NT2/D1 (cell line): ENCODE measurements around the gene ABI1.

Source experiments
- DNase-seq: peaks from one replicate; pipeline ENCODE4 v3.0.0-alpha.2; 2011; ENCODE audit warnings: low read depth, low spot score
- H3K27me3 ChIP-seq: 2 replicates; pipeline ENCODE4 v1.6.0; 2011; ENCODE audit warnings: mild to moderate bottlenecking; ENCODE audit not compliant: insufficient read length, insufficient read depth
- H3K36me3 ChIP-seq: 2 replicates; pipeline ENCODE4 v1.6.1; 2011; ENCODE audit warnings: mild to moderate bottlenecking, low read length, mixed read lengths; ENCODE audit not compliant: insufficient read depth, insufficient read length
- H3K4me1 ChIP-seq: 2 replicates; pipeline ENCODE4 v1.5.1; 2011; ENCODE audit not compliant: insufficient read depth, insufficient read length
- H3K4me3 ChIP-seq: 2 replicates; pipeline ENCODE4 v1.5.1; 2011; ENCODE audit warnings: low read depth; ENCODE audit not compliant: insufficient read length
- H3K9ac ChIP-seq: 2 replicates; pipeline ENCODE4 v1.6.0; 2011; ENCODE audit warnings: low read depth; ENCODE audit not compliant: insufficient read length
- H3K9me3 ChIP-seq: 2 replicates; pipeline ENCODE4 v1.5.1; 2011; ENCODE audit warnings: mild to moderate bottlenecking, low read length; ENCODE audit not compliant: insufficient read depth
- SUZ12 ChIP-seq: IDR thresholded peaks from 2 replicates; pipeline ENCODE4 v1.6.1; 2011; ENCODE audit not compliant: insufficient read length, insufficient read depth; ENCODE audit errors: extremely low read depth
- YY1 ChIP-seq: IDR thresholded peaks from 2 replicates; pipeline ENCODE4 v1.6.1; 2011; ENCODE audit not compliant: insufficient read length, insufficient read depth
- ZNF274 ChIP-seq: IDR thresholded peaks from 2 replicates; pipeline ENCODE4 v1.6.1; 2011; ENCODE audit warnings: mild to moderate bottlenecking, low read depth, low read length

Gene ABI1

DNA sequence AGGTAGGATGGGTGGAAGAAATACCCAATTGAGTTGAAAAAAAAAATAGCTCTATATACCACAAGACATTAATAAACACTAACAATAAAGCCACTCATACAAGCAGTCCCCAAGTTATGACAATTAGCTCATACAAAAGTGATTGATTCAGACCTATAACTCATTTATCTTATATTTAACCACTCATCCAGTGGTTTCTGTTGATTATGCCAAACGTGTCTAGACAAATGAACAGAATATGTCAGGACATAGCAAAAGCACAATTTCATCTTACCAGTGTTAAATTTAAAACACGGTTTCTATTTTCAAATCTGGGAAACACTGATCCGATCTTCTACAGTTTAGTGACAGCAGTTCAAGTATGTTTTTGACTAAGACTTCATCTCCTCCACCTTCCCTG, 17.0 kb downstream of the ABI1 start:
- H3K27me3 ChIP-seq: no peaks in the 10 kb centered on the region
- peaks cover 3% of the 10 kb centered on the region for H3K36me3 ChIP-seq
- no peak for DNase-seq
- TF ChIP-seq YY1: no peak
- TF ChIP-seq SUZ12: no peak
- no peak for TF ChIP-seq ZNF274
- no peaks in the 10 kb centered on the region for H3K9me3 ChIP-seq
- H3K4me1 ChIP-seq: no peaks in the 10 kb centered on the region
- H3K4me3 ChIP-seq: no peak overlapping the region
- no peak overlapping the region for H3K9ac ChIP-seq

DNA sequence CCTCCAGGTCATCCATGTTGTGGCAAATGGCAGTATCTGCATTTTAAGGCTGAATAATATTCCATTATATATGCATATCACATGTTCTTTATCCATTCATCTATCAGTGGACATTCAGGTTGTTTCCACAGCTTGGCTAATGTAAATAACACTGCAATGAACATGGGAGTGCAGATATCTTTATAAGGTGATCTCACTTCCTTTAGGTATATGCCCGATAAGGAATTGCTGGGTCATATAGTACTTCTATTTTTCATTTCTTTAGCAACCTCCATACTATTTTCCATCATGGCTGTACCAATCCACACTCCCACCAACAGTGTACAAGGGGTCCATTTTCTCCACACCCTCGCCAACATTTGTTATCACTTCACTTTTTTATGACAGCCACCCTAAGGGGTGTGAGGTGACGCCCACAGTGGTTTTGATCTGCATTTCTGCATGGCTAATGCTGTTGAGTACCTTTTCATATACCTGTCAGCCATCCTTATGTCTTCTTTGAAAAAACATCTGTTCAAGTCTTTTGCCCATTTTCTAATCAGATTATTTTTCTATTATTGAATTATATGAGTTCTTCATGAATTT, 18.9 kb downstream of the ABI1 start:
- Histone ChIP-seq H3K27me3 (no peaks in the 10 kb centered on the region), H3K4me3 (no peak overlapping the region), H3K9me3 (no peaks in the 10 kb centered on the region), H3K4me1 (no peaks in the 10 kb centered on the region), H3K36me3 (no peaks in the 10 kb centered on the region), H3K9ac (no peak overlapping the region)
- no peak for DNase-seq
- no peak for TF ChIP-seq ZNF274
- TF ChIP-seq SUZ12: no peak
- no peak for TF ChIP-seq YY1

DNA sequence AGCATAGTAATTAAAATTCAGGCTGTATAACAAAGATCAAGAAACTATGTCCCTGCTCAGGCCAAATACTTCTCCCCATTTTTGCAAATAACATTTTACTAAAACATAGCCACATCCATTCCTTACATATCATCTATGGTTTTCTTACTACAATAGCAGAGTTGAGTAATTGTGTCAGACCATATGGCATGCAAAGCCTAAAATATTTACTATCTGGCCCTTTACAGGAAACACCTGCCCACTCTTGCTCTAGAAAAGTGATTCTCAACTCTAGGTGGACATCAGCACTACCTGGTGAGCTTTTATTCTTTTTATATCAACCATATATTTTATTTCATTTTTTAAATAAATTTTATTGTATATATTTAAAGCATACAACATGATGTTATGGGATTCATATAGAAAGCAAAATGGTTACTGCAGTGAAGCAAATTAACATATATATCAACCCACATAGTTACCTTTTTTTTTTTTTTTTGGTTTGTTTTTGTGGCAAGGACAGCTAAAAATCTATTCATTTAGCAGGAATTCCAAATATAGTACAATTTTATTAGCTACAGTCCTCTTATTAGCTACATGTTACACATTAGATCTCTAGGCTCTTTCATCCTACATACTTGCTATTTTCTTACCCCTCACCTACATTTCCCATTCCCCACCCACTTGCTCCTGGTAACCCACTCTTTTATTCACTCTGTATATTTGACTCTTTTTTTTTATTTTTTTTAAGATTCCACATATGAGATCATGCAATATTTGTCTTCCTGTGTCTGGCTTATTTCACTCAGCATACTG, 19.6 kb downstream of the ABI1 start:
- DNase-seq: no peak
- H3K4me3 ChIP-seq: no peak overlapping the region
- no peak overlapping the region for H3K9ac ChIP-seq
- H3K27me3 ChIP-seq: no peaks in the 10 kb centered on the region
- TF ChIP-seq YY1 (no peak), ZNF274 (no peak)
- no peaks in the 10 kb centered on the region for H3K9me3 ChIP-seq
- no peaks in the 10 kb centered on the region for H3K36me3 ChIP-seq
- no peaks in the 10 kb centered on the region for H3K4me1 ChIP-seq

DNA sequence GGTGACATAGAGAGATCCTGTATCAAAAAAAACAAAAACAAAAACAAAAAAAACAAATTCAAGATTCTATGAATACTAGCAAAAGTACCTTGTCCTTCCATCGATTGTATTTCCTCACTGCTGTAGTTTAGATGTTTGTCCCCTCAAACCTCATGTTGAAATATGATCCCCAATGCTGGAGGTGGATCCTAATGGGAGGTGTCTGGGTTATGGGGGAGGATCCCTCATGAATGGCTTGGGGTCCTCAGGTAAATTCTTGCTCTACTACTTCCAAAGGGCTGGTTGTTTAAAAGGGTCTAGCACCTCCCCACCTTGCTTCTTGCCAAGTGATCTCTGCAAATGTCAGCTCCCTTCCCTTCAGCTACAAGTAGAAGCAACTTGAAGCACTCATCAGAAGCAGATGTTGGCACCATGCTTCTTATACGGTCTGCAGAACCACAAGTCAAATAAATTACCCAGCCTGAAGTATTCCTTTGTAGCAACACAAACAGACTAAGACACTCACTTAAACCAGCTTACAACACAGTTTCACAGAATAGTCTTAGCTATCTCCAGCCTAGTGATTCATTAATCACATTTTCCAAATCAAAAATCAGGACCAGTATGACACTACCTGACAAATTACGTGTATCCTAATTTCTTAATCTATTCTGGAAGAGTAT, 20.7 kb downstream of the ABI1 start:
- TF ChIP-seq ZNF274 (no peak), YY1 (no peak), SUZ12 (no peak)
- Histone ChIP-seq H3K4me3 (no peak overlapping the region), H3K9ac (no peak overlapping the region), H3K36me3 (no peaks in the 10 kb centered on the region), H3K4me1 (no peaks in the 10 kb centered on the region), H3K27me3 (no peaks in the 10 kb centered on the region), H3K9me3 (no peaks in the 10 kb centered on the region)
- DNase-seq: no peak

DNA sequence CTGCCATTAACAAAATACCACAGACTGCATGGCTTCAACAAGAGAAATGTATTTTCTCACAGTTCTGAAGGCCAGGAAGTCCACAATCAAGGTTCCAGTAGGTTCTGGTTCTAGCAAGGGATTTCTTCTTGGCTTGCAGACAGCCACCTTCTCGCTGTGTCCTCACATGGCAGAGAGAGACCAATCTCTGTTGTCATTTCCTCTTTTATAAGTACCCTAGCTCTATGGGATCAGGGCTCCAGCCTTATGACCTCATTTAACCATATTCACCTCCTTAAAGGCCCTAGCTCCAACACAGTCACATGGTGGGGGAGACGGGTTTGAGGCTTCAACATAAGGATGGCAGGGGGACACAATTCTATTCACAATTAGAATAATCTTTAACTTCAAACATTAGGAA, 23.6 kb downstream of the ABI1 start:
- H3K4me1 ChIP-seq: no peaks in the 10 kb centered on the region
- H3K9me3 ChIP-seq: no peaks in the 10 kb centered on the region
- H3K27me3 ChIP-seq: no peaks in the 10 kb centered on the region
- no peak for DNase-seq
- no peak for TF ChIP-seq SUZ12
- TF ChIP-seq ZNF274: no peak
- TF ChIP-seq YY1: no peak
- H3K36me3 ChIP-seq: no peaks in the 10 kb centered on the region
- H3K9ac ChIP-seq: no peak overlapping the region
- H3K4me3 ChIP-seq: no peak overlapping the region

DNA sequence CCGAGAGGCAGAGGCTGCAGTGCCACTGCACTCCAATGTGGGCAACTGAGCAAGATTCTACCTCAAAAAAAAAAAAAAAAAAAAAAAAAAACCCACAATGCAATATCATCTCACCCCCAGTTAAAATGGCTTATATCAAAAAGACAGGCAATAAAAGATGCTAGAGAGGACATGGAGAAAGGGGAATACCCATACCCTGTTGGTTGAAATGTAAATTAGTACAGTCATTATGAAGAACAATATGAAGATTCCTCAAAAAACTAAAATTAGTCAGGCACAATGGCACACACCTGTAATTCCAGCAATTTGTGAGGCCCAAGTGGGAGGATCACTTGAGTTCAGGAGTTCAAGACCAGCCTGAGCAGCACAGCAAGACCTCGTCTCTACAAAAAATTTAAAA, 25.7 kb downstream of the ABI1 start:
- H3K4me1 ChIP-seq: no peaks in the 10 kb centered on the region
- no peak for DNase-seq
- no peaks in the 10 kb centered on the region for H3K9me3 ChIP-seq
- H3K36me3 ChIP-seq: no peaks in the 10 kb centered on the region
- no peaks in the 10 kb centered on the region for H3K27me3 ChIP-seq
- no peak overlapping the region for H3K4me3 ChIP-seq
- TF ChIP-seq SUZ12 (no peak), ZNF274 (no peak), YY1 (no peak)
- no peak overlapping the region for H3K9ac ChIP-seq

DNA sequence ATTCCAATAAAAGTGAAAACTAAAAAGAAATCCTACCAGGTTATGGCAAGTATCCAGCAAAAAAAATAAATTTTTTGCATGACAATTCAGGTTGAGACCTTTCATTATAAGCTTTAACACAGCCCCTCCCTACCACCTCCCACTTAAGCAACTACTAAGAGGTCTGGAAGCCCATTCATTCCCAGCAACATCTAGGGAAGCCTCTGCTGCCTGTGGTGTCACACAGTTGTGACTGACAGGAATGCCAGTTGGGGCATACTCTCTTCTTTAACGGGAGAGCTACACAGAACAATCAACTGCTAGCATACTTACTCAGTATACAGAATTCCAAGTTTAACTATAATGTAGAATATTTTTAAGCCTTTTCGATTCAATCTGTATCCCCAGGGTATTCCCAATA, 27.8 kb downstream of the ABI1 start:
- no peaks in the 10 kb centered on the region for H3K4me1 ChIP-seq
- H3K27me3 ChIP-seq: no peaks in the 10 kb centered on the region
- no peak overlapping the region for H3K9ac ChIP-seq
- DNase-seq: peak; percentile 1
- H3K36me3 ChIP-seq: no peaks in the 10 kb centered on the region
- H3K9me3 ChIP-seq: no peaks in the 10 kb centered on the region
- no peak for TF ChIP-seq ZNF274
- no peak overlapping the region for H3K4me3 ChIP-seq
